Measurements from ENCODE around the gene WDR11. TPM values are rescaled to one million over a fixed set of nuclear protein-coding genes. Genes with fewer than 3 reads are reported as not detected.

The WDR11 gene
- polyA plus RNA-seq, 2 donors = 17.4 to 22.3 TPM

DNA sequence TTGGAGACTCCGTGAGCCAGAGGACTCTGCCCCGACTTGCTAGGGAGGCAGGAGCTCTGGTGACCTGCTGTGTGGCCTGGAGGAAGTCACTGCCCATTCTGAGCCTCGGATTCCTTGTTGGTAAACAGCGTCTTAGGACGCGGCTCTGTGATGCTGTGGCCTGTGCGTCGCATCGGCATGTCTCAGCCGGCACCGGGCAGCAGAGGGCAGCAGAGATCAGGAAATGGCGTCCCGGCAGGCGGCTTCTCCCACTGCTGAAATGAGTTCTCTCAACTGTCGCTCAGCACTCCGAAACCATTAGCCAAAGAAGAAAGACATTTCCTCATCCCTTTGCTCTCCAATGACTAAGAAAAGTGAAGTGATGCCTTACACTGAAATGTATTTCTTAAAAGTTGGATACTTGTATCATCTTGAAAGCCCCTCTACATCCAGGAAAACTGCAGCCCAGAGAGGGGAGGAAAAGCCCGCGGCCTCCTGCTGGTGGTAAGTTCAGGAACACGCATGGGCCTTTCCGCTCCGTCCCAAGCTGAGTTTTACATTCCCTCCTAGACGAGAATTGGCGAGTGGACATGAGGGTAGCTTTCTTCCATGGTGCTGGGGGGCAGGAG is 91.7 kb downstream of the WDR11 start:
- no peaks in the 10 kb centered on the region for H3K27me3 ChIP-seq (ENCODE audit: control insufficient read depth in 1 of 2, insufficient read depth in 2 of 2, low read length in 2 of 2)
- H3K9me3 ChIP-seq (ENCODE audit: control insufficient read depth in 2 of 2, insufficient read depth in 1 of 2, low read depth in 1 of 2, low read length in 1 of 2) = no peaks in the 10 kb centered on the region
- no peaks in the 10 kb centered on the region for H3K36me3 ChIP-seq (ENCODE audit: control insufficient read depth in 2 of 2, insufficient read depth in 2 of 2, low read length in 1 of 2)
- WGBS, 2 donors = 18 to 22% methylated on average over 23 of the region's 23 CpGs
- no peak overlapping the region for H3K4me3 ChIP-seq (ENCODE audit: low read depth in 1 of 2, low read length in 2 of 2)
- no peaks in the 10 kb centered on the region for H3K4me1 ChIP-seq (ENCODE audit: control insufficient read depth in 2 of 2, insufficient read depth in 2 of 2, low read length in 1 of 2)
- peak overlapping the region in 1 of 2 donors; percentile 7 for H3K27ac ChIP-seq (ENCODE audit: low read depth in 2 of 2, low read length in 1 of 2)

DNA sequence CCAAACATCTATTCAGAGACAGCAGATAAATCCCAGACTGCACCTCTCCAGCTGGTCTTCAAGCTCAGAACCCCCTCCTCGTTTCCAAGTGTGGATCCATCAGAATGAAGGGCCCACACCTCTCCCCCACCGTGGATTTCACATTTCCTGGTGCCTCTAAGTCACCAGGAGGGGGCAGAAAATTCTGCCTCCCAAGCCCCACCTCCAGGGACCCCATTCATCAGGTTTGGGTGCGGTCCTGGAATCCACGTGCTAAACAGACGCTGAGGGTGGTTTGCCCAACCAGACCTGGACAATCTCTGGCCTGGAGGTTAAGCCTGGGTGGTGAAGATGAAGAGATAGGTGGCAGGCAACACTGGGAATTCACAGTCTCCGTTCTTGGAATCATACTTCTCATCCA is 92.4 kb downstream of the WDR11 start:
- H3K27ac ChIP-seq (ENCODE audit: low read depth in 2 of 2, low read length in 1 of 2) = peak overlapping the region in 1 of 2 donors; percentile 7
- H3K4me3 ChIP-seq (ENCODE audit: low read depth in 1 of 2, low read length in 2 of 2) = no peak overlapping the region
- no peaks in the 10 kb centered on the region for H3K9me3 ChIP-seq (ENCODE audit: control insufficient read depth in 2 of 2, insufficient read depth in 1 of 2, low read depth in 1 of 2, low read length in 1 of 2)
- no peaks in the 10 kb centered on the region for H3K27me3 ChIP-seq (ENCODE audit: control insufficient read depth in 1 of 2, insufficient read depth in 2 of 2, low read length in 2 of 2)
- no peaks in the 10 kb centered on the region for H3K36me3 ChIP-seq (ENCODE audit: control insufficient read depth in 2 of 2, insufficient read depth in 2 of 2, low read length in 1 of 2)
- no peaks in the 10 kb centered on the region for H3K4me1 ChIP-seq (ENCODE audit: control insufficient read depth in 2 of 2, insufficient read depth in 2 of 2, low read length in 1 of 2)
- 88 to 91% methylated on average over 6 of the region's 6 CpGs for whole genome bisulfite sequencing, 2 donors

DNA sequence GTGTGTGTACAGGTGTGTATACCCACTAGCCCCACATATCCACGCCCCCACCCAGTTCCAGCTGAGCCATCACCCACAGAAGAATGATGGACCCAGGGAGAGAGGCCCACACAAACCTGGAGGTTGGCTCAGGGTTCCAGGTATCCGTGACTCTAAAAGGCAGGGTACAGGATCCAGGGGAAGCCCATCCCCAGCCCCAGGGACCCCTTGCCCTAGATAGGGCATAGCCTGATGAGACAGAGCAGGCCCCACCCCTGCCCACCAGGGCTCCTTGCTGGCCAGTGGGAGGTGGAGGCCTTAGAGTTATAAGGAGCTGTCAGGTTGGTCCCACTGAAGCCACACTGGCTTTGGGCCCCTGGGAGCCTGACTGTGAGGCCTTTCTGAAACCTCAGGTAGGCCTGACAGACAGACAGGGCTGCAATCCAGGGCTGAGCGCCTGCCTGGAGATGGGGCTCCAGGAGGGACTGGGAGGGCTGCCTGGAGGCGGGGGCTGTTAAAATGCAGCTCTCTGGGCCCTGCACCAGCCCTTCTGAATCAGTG is 93.5 kb downstream of the WDR11 start:
- no peaks in the 10 kb centered on the region for H3K27me3 ChIP-seq (ENCODE audit: control insufficient read depth in 1 of 2, insufficient read depth in 2 of 2, low read length in 2 of 2)
- H3K4me3 ChIP-seq (ENCODE audit: low read depth in 1 of 2, low read length in 2 of 2) = no peak overlapping the region
- H3K36me3 ChIP-seq (ENCODE audit: control insufficient read depth in 2 of 2, insufficient read depth in 2 of 2, low read length in 1 of 2) = no peaks in the 10 kb centered on the region
- H3K4me1 ChIP-seq (ENCODE audit: control insufficient read depth in 2 of 2, insufficient read depth in 2 of 2, low read length in 1 of 2) = peaks cover 3% of the 10 kb centered on the region in 2 donors
- H3K9me3 ChIP-seq (ENCODE audit: control insufficient read depth in 2 of 2, insufficient read depth in 1 of 2, low read depth in 1 of 2, low read length in 1 of 2) = peaks cover 0 to 2% of the 10 kb centered on the region in 2 donors
- no peak overlapping the region for H3K27ac ChIP-seq (ENCODE audit: low read depth in 2 of 2, low read length in 1 of 2)
- WGBS, 2 donors = 90 to 95% methylated on average over 4 of the region's 4 CpGs

DNA sequence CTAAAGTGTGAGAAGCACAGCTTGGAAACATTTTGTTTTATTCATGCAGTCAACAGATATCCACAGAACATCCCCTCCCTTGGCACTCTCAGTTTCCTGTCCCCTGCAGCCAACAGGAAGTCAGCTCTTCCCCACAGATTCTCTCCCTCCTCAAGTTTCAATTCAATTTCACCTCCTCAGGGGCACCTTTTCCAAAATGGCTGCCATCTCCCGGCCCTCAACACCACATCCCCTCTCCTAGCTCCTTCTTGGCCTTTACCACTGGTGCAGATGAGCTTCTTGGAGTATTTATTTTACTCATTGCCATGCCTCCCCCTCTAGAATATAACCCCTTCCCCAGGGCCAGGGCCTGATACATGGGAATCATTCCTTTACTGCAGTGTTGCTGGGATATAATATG is 94.0 kb downstream of the WDR11 start:
- Histone ChIP-seq H3K27me3 (ENCODE audit: control insufficient read depth in 1 of 2, insufficient read depth in 2 of 2, low read length in 2 of 2) (no peaks in the 10 kb centered on the region), H3K27ac (ENCODE audit: low read depth in 2 of 2, low read length in 1 of 2) (peak overlapping the region; percentile 68 to 89), H3K4me3 (ENCODE audit: low read depth in 1 of 2, low read length in 2 of 2) (no peak overlapping the region), H3K36me3 (ENCODE audit: control insufficient read depth in 2 of 2, insufficient read depth in 2 of 2, low read length in 1 of 2) (no peaks in the 10 kb centered on the region), H3K9me3 (ENCODE audit: control insufficient read depth in 2 of 2, insufficient read depth in 1 of 2, low read depth in 1 of 2, low read length in 1 of 2) (peaks cover 0 to 3% of the 10 kb centered on the region in 2 donors), H3K4me1 (ENCODE audit: control insufficient read depth in 2 of 2, insufficient read depth in 2 of 2, low read length in 1 of 2) (peaks cover 3% of the 10 kb centered on the region in 2 donors)
- 94 to 95% methylated on average over 1 of the region's 1 CpG for WGBS, 2 donors

DNA sequence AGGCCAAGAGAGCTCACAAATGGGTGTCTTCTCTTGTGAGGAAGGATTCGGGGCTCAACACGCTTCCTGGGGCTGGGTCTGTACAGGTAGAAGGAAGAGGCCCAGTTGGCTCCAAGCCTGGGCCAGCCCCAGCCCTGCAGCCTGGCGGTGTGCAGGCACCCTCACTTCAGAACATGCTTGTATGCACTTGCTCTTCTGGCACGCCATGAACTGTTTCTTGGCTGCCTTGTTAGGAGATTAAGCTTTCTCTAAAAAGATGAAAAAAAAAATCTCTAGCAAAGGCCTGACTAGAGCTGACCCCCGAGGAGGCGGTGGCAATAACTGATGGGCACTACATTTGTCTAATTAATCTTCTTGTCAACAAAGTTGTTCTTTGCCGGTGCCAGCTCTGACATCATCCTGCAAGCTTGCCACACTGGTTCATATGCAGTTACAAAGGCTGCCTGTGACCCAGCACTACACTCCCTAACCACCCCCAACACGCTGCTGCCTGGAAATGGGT is 94.7 kb downstream of the WDR11 start:
- Histone ChIP-seq H3K4me1 (ENCODE audit: control insufficient read depth in 2 of 2, insufficient read depth in 2 of 2, low read length in 1 of 2) (peaks cover 3% of the 10 kb centered on the region in 2 donors), H3K27ac (ENCODE audit: low read depth in 2 of 2, low read length in 1 of 2) (peak overlapping the region; percentile 82 to 89), H3K4me3 (ENCODE audit: low read depth in 1 of 2, low read length in 2 of 2) (no peak overlapping the region), H3K9me3 (ENCODE audit: control insufficient read depth in 2 of 2, insufficient read depth in 1 of 2, low read depth in 1 of 2, low read length in 1 of 2) (peaks cover 0 to 3% of the 10 kb centered on the region in 2 donors), H3K27me3 (ENCODE audit: control insufficient read depth in 1 of 2, insufficient read depth in 2 of 2, low read length in 2 of 2) (no peaks in the 10 kb centered on the region), H3K36me3 (ENCODE audit: control insufficient read depth in 2 of 2, insufficient read depth in 2 of 2, low read length in 1 of 2) (no peaks in the 10 kb centered on the region)
- 32 to 42% methylated on average over 8 of the region's 8 CpGs for WGBS, 2 donors

DNA sequence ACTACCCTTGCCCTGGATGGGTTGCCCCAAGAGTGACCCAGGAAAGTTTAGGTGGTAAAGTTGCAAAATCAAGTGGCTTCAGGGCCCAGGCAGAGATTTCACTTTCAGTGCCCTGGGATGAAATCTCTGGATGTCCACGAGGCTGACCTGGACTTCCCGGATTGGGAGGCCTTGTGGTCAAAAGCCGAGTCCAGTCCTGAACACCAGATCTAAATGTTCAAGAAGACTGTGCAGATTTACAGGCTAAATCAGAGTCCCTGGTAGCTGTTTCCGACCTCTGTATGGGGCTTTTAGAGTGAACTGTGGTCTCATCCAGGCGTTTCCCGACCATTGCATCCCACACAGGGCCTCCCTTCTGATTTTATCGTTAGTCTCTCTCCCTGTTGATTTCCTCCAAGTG is 95.3 kb downstream of the WDR11 start:
- H3K27me3 ChIP-seq (ENCODE audit: control insufficient read depth in 1 of 2, insufficient read depth in 2 of 2, low read length in 2 of 2) = no peaks in the 10 kb centered on the region
- H3K27ac ChIP-seq (ENCODE audit: low read depth in 2 of 2, low read length in 1 of 2) = peak overlapping the region; percentile 82 to 85
- H3K4me3 ChIP-seq (ENCODE audit: low read depth in 1 of 2, low read length in 2 of 2) = no peak overlapping the region
- H3K9me3 ChIP-seq (ENCODE audit: control insufficient read depth in 2 of 2, insufficient read depth in 1 of 2, low read depth in 1 of 2, low read length in 1 of 2) = peaks cover 0 to 3% of the 10 kb centered on the region in 2 donors
- WGBS, 2 donors = 69 to 79% methylated on average over 7 of the region's 7 CpGs
- H3K36me3 ChIP-seq (ENCODE audit: control insufficient read depth in 2 of 2, insufficient read depth in 2 of 2, low read length in 1 of 2) = no peaks in the 10 kb centered on the region
- peaks cover 3% of the 10 kb centered on the region in 2 donors for H3K4me1 ChIP-seq (ENCODE audit: control insufficient read depth in 2 of 2, insufficient read depth in 2 of 2, low read length in 1 of 2)

DNA sequence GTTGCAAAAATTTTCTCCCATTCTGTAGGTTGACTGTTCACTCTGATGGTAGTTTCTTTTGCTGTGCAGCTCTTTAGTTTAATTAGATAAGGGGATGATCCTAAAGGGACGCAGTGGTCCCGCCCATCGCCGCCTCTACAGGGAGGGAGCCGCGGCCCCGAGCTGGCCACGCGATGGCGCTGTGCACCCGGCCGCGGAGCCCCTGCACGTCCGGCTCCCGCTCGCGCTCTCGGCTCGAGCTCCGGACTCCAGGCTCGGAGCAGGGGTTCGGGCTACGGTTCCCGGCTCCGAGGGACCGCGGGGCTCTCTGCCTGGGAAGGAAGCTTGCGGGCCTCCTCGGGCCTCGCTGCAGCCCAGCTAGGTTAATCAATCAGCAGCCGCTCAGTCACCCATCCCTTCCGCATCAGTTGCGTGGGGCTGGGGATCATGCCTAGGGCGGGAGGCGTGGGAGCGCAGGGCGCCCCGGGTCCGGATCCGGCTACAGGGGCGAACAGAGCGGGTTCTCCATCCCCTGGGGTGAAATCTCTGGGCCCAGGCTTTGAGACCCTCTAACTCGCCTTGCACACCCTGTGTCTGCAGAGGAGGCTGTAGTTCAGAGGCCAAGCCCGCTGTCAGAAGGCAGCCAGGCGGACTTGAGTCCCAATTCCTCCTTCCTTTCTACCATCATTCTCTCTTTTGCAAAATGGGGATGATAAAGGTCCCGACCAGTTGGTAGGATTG is 97.9 kb downstream of the WDR11 start:
- H3K4me3 ChIP-seq (ENCODE audit: low read depth in 1 of 2, low read length in 2 of 2) = peak overlapping the region; percentile 10 to 11
- no peaks in the 10 kb centered on the region for H3K36me3 ChIP-seq (ENCODE audit: control insufficient read depth in 2 of 2, insufficient read depth in 2 of 2, low read length in 1 of 2)
- peaks cover 2 to 9% of the 10 kb centered on the region in 2 donors for H3K9me3 ChIP-seq (ENCODE audit: control insufficient read depth in 2 of 2, insufficient read depth in 1 of 2, low read depth in 1 of 2, low read length in 1 of 2)
- H3K27ac ChIP-seq (ENCODE audit: low read depth in 2 of 2, low read length in 1 of 2) = no peak overlapping the region
- WGBS, 2 donors = 16 to 35% methylated on average over 44 to 47 of the region's 47 CpGs
- peaks cover 3% of the 10 kb centered on the region in 2 donors for H3K4me1 ChIP-seq (ENCODE audit: control insufficient read depth in 2 of 2, insufficient read depth in 2 of 2, low read length in 1 of 2)
- no peaks in the 10 kb centered on the region for H3K27me3 ChIP-seq (ENCODE audit: control insufficient read depth in 1 of 2, insufficient read depth in 2 of 2, low read length in 2 of 2)

DNA sequence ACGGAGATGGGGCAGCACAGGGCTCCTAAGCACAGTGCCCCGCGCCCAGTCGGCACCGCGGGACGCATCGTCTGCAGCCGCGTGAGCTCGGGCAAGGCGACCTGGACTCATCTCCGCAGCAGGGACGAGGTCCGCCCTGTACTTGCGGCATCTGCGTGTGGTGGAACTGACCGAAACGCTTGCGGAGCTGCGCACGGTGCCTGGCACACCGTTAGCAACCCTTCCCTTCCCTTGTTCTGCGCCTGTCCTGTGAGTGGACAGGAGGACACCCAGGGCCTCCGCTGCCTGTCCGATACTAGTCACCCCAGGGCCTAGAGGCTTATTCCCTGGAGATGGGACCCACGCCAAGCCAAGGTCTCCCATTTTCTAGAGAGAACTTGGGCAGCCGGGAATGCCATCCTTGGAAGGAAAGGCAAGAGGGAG is 98.5 kb downstream of the WDR11 start:
- H3K4me3 ChIP-seq (ENCODE audit: low read depth in 1 of 2, low read length in 2 of 2) = no peak overlapping the region
- WGBS, 2 donors = 61 to 68% methylated on average over 28 of the region's 28 CpGs

DNA sequence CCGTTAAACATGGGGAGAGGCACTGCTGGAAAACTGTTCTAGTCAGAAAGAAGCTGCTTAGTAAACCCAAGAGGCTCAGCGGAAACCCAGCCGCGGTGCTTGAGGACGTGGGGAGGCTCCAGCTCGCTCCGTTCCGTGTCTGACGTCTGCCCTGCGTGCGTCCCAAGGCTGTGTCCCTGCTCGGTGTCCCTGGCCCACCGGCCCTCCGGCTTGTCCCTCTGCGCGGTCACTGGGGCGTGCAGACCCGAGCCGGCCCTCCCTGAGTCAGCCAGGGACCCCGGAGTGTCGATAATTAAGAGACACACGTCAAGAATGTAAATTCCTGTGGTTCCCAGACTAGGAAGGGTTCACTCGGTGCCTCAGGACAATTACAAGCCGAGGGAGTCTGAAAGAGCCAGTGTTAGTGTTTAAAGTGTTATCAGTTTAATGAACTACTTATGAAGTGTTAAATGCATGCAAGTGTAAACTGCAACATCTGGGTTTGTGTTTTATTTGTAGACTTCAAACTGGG is 98.9 kb downstream of the WDR11 start:
- Histone ChIP-seq H3K4me1 (ENCODE audit: control insufficient read depth in 2 of 2, insufficient read depth in 2 of 2, low read length in 1 of 2) (peaks cover 3% of the 10 kb centered on the region in 2 donors), H3K36me3 (ENCODE audit: control insufficient read depth in 2 of 2, insufficient read depth in 2 of 2, low read length in 1 of 2) (no peaks in the 10 kb centered on the region), H3K27ac (ENCODE audit: low read depth in 2 of 2, low read length in 1 of 2) (no peak overlapping the region), H3K9me3 (ENCODE audit: control insufficient read depth in 2 of 2, insufficient read depth in 1 of 2, low read depth in 1 of 2, low read length in 1 of 2) (peaks cover 2 to 9% of the 10 kb centered on the region in 2 donors), H3K27me3 (ENCODE audit: control insufficient read depth in 1 of 2, insufficient read depth in 2 of 2, low read length in 2 of 2) (no peaks in the 10 kb centered on the region), H3K4me3 (ENCODE audit: low read depth in 1 of 2, low read length in 2 of 2) (no peak overlapping the region)
- WGBS, 2 donors = 54 to 58% methylated on average over 24 of the region's 24 CpGs

More for the DNA sequence above, 98.5 kb downstream of the WDR11 start:
- Histone ChIP-seq H3K27me3 (ENCODE audit: control insufficient read depth in 1 of 2, insufficient read depth in 2 of 2, low read length in 2 of 2) (no peaks in the 10 kb centered on the region), H3K9me3 (ENCODE audit: control insufficient read depth in 2 of 2, insufficient read depth in 1 of 2, low read depth in 1 of 2, low read length in 1 of 2) (peaks cover 2 to 9% of the 10 kb centered on the region in 2 donors), H3K27ac (ENCODE audit: low read depth in 2 of 2, low read length in 1 of 2) (no peak overlapping the region), H3K36me3 (ENCODE audit: control insufficient read depth in 2 of 2, insufficient read depth in 2 of 2, low read length in 1 of 2) (no peaks in the 10 kb centered on the region), H3K4me1 (ENCODE audit: control insufficient read depth in 2 of 2, insufficient read depth in 2 of 2, low read length in 1 of 2) (peaks cover 3% of the 10 kb centered on the region in 2 donors)
